Ishikawa (cell line): Measurements from ENCODE around the gene AKAP1.

Experiments
- CEBPB ChIP-seq: IDR thresholded peaks from 2 replicates; pipeline ENCODE4 v1.6.1; 2012
- CREB1 ChIP-seq: IDR thresholded peaks from 2 replicates; pipeline ENCODE4 v1.6.1; 2012; ENCODE audit warnings: low read depth
- EGR1 ChIP-seq: IDR thresholded peaks from 2 replicates; pipeline ENCODE4 v1.6.1; 2012
- EP300 ChIP-seq: IDR thresholded peaks from 2 replicates; pipeline ENCODE4 v1.6.1; 2012; ENCODE audit warnings: borderline replicate concordance
- FOXM1 ChIP-seq: IDR thresholded peaks from 2 replicates; pipeline ENCODE4 v1.6.1; 2012; ENCODE audit warnings: low read depth, borderline replicate concordance
- MAX ChIP-seq: IDR thresholded peaks from 2 replicates; pipeline ENCODE4 v1.6.1; 2012
- NFIC ChIP-seq: IDR thresholded peaks from 2 replicates; pipeline ENCODE4 v1.6.1; 2012
- RAD21 ChIP-seq: IDR thresholded peaks from 2 replicates; pipeline ENCODE4 v1.6.1; 2012; ENCODE audit warnings: low read depth
- REST ChIP-seq: IDR thresholded peaks from 2 replicates; pipeline ENCODE4 v1.6.1; 2012; ENCODE audit warnings: low read depth, mild to moderate bottlenecking
- TAF1 ChIP-seq: IDR thresholded peaks from 2 replicates; pipeline ENCODE4 v1.6.1; 2012; ENCODE audit warnings: low read depth, mild to moderate bottlenecking
- TCF12 ChIP-seq: IDR thresholded peaks from 2 replicates; pipeline ENCODE4 v1.6.1; 2012; ENCODE audit warnings: low read depth
- TEAD4 ChIP-seq: IDR thresholded peaks from 2 replicates; pipeline ENCODE4 v1.6.1; 2012
- YY1 ChIP-seq: IDR thresholded peaks from 2 replicates; pipeline ENCODE4 v1.6.1; 2012; ENCODE audit warnings: low read depth
- ZBTB7A ChIP-seq: IDR thresholded peaks from 2 replicates; pipeline ENCODE4 v1.6.1; 2012; ENCODE audit warnings: low read depth
- TF ChIP-seq, protein P1 (sequence below): IDR thresholded peaks from 2 replicates; pipeline ENCODE4 v1.6.1; 2012

The AKAP1 gene

GRCh38 chr17:57068222-57068658 is 16.8 kb upstream of the AKAP1 start:
- no peak for TF ChIP-seq TAF1
- peak; percentile 91 for TF ChIP-seq EGR1

- no peak for TF ChIP-seq TEAD4
- TF ChIP-seq YY1: no peak
These were observed 16.3 kb upstream of the AKAP1 start for GRCh38 chr17:57068707-57069106.

DNA sequence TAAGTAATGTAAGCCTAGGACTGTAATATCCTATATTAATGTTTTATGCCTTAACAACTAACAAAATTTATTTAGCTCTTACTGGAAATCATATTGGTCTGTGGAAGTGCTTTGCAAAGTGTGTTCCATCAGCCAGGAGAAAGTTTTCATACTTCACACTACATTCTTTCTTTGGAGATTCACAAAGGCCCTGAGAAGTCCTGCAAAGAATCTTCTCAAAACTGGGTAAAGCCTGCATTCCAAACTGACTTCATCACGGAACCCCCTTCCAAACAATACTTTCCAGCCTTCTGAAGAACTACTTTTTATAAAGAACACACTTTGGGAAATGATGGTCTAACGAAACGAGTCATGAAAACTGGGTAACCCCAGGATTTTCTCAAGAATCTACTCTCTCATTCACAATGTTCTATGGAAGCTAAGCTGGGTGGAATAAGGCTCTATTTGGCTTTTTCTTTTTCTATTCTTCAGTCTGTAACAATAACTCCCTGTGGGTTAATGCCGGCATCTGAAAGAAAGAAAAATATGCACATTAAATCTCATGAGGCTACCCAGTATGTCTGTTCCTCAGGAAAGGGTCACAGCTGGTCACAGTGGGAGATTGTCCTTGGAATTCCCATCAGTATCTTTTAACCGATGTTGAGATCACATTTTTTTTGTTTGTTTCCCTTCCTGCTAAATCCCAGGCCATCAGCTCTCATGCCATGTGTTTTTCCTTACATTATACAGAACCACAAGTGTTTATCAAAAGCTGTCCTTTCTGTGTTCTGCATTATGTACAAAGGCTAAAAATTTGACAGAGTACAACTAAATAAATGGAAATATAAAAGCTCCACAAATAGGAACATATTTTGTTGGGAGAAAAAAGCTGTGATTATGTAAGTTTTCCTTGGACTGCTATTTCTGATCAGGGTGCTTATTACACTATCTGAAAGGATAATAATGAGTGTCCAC is 12.8 kb upstream of the AKAP1 start:
- no peak for TF ChIP-seq EGR1
- no peak for TF ChIP-seq ZBTB7A
- TF ChIP-seq REST: no peak
- no peak for TF ChIP-seq EP300
- no peak for TF ChIP-seq YY1
- TF ChIP-seq, protein P1, sequence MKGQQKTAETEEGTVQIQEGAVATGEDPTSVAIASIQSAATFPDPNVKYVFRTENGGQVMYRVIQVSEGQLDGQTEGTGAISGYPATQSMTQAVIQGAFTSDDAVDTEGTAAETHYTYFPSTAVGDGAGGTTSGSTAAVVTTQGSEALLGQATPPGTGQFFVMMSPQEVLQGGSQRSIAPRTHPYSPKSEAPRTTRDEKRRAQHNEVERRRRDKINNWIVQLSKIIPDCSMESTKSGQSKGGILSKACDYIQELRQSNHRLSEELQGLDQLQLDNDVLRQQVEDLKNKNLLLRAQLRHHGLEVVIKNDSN: no peak
- no peak for TF ChIP-seq TAF1
- TF ChIP-seq CEBPB: no peak
- no peak for TF ChIP-seq TCF12
- TF ChIP-seq MAX: no peak
- no peak for TF ChIP-seq RAD21
- TF ChIP-seq NFIC: no peak
- TF ChIP-seq CREB1: no peak
- TF ChIP-seq FOXM1: no peak
- no peak for TF ChIP-seq TEAD4

DNA sequence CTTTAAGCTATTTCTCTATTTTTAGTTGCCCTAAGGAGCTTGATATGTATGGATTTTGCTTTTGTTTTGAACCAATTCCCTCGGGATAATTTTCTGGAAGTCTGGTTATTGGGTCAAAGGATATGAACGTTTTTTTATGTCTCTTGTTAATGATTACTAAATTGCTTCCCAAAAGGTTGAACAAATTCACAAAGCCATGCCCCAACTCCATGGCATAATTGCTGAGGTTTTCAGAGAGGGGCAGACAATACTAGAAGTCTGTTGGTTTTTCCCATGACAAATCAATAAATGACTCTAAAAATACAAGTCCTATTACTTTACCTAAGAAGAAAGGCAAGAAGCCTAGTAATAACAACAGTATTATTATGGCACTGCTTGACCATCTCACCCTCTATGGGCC is 11.4 kb upstream of the AKAP1 start:
- no peak for TF ChIP-seq CEBPB
- TF ChIP-seq MAX: no peak
- no peak for TF ChIP-seq FOXM1
- TF ChIP-seq REST: no peak
- no peak for TF ChIP-seq TEAD4

DNA sequence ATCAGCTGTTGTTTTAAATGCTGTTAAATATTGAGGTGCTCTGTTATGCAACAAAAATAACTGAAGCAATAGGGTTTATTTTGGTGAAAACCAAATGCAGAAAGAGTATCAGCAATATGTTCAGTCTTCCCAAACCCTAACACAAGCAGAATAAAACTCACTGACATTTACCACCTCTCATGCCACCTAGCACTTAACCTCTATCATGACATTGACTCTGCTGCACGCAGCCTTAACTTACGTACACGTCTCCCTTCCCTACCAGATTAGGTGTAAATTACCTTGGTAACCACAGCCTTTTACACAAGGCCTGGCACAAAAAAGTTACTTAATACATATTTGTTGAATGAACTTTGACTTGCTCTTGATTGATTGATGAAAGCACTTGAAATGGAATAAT is 9.9 kb upstream of the AKAP1 start:
- TF ChIP-seq CREB1 (no peak), YY1 (no peak), FOXM1 (no peak), TAF1 (no peak), ZBTB7A (no peak), TCF12 (no peak), TEAD4 (no peak), MAX (no peak), RAD21 (no peak), NFIC (no peak), REST (no peak), EGR1 (no peak), EP300 (no peak), CEBPB (no peak)
- TF ChIP-seq, protein P1: no peak
